Astrocyte (in vitro differentiated cells and primary cell): ENCODE results near the gene SAG. TPM values are rescaled to one million over a fixed set of nuclear protein-coding genes. Genes with fewer than 3 reads are reported as not detected.
A peak's percentile ranks its signal among the peaks of the same experiment; 100 is the strongest.

ENCODE experiments used
- DNase-seq: peaks from one replicate; pipeline ENCODE4 v3.0.0-alpha.2; 2010; ENCODE audit warnings: low read depth
- FAIRE-seq: peaks from 2 replicates; lab custom pipeline; 2011; peaks lifted over from hg19 to GRCh38; lab: Jason Lieb, UNC
- H2AFZ ChIP-seq: 2 replicates; pipeline ENCODE4 v1.6.0; 2012; ENCODE audit warnings: low read depth, low read length, inconsistent platforms
- H3K27ac ChIP-seq: 2 replicates; pipeline ENCODE4 v1.5.1; 2011; ENCODE audit warnings: low read depth, low read length, inconsistent platforms
- H3K27me3 ChIP-seq: 2 replicates; pipeline ENCODE4 v1.6.0; 2011; ENCODE audit warnings: low read length, inconsistent platforms; ENCODE audit not compliant: insufficient read depth
- H3K36me3 ChIP-seq: 2 replicates; pipeline ENCODE4 v1.5.1; 2011; ENCODE audit warnings: low read length, inconsistent platforms; ENCODE audit not compliant: insufficient read depth
- H3K4me1 ChIP-seq: 2 replicates; pipeline ENCODE4 v1.5.1; 2011; ENCODE audit warnings: low read length, inconsistent platforms; ENCODE audit not compliant: insufficient read depth
- H3K4me2 ChIP-seq: 2 replicates; pipeline ENCODE4 v1.6.0; 2012; ENCODE audit warnings: low read length, inconsistent platforms
- H3K4me3 ChIP-seq: 2 replicates; pipeline ENCODE4 v1.5.1; 2011; ENCODE audit warnings: low read depth, mild to moderate bottlenecking, low read length, inconsistent platforms; ENCODE audit not compliant: insufficient read depth
- H3K79me2 ChIP-seq: 2 replicates; pipeline ENCODE4 v1.6.0; 2012; ENCODE audit warnings: mild to moderate bottlenecking, low read length, inconsistent platforms; ENCODE audit not compliant: insufficient read depth
- H3K9ac ChIP-seq: 2 replicates; pipeline ENCODE4 v1.6.0; 2012; ENCODE audit warnings: mild to moderate bottlenecking, low read length, inconsistent platforms
- H3K9me3 ChIP-seq: 2 replicates; pipeline ENCODE4 v1.5.1; 2012; ENCODE audit warnings: low read depth, mild to moderate bottlenecking, low read length, inconsistent platforms; ENCODE audit not compliant: insufficient read depth
- H4K20me1 ChIP-seq: 2 replicates; pipeline ENCODE4 v1.6.0; 2012; ENCODE audit warnings: low read length, inconsistent platforms; ENCODE audit not compliant: insufficient read depth
- H3K27ac Mint-ChIP-seq: one replicate; pipeline ENCODE4 v1.8.0; 2021; ENCODE audit warnings: mild to moderate bottlenecking, mixed read lengths; ENCODE audit not compliant: unreplicated experiment
- H3K27me3 Mint-ChIP-seq: one replicate; pipeline ENCODE4 v1.8.0; 2021; ENCODE audit warnings: low read depth, mixed read lengths; ENCODE audit not compliant: unreplicated experiment
- H3K36me3 Mint-ChIP-seq: one replicate; pipeline ENCODE4 v1.8.0; 2021; ENCODE audit warnings: low read depth, mixed read lengths; ENCODE audit not compliant: unreplicated experiment
- H3K4me1 Mint-ChIP-seq: one replicate; pipeline ENCODE4 v1.8.0; 2021; ENCODE audit warnings: low read depth, mixed read lengths; ENCODE audit not compliant: unreplicated experiment
- H3K4me3 Mint-ChIP-seq: one replicate; pipeline ENCODE4 v1.8.0; 2021; ENCODE audit warnings: mild to moderate bottlenecking, moderate library complexity, mixed read lengths; ENCODE audit not compliant: unreplicated experiment
- H3K9me3 Mint-ChIP-seq: one replicate; pipeline ENCODE4 v1.8.0; 2021; ENCODE audit warnings: mild to moderate bottlenecking, mixed read lengths; ENCODE audit not compliant: unreplicated experiment
- CTCF ChIP-seq: IDR thresholded peaks from 2 replicates; pipeline ENCODE4 v1.5.1; 2011; ENCODE audit warnings: low read depth, mild to moderate bottlenecking, inconsistent platforms, low read length, moderate library complexity; ENCODE audit not compliant: insufficient read depth
- EZH2 ChIP-seq: IDR thresholded peaks from 2 replicates; pipeline ENCODE4 v1.6.1; 2012; ENCODE audit warnings: mild to moderate bottlenecking, low read length, inconsistent platforms; ENCODE audit not compliant: insufficient read depth
- total RNA-seq: library from RNA; stranded (reverse); gene quantifications from 2 replicates; pipeline ENCODE4 v1.2.1, GENCODE V29; 2021

The SAG gene
- total RNA-seq, 1 donor from 2014 or later, result not detected

DNA sequence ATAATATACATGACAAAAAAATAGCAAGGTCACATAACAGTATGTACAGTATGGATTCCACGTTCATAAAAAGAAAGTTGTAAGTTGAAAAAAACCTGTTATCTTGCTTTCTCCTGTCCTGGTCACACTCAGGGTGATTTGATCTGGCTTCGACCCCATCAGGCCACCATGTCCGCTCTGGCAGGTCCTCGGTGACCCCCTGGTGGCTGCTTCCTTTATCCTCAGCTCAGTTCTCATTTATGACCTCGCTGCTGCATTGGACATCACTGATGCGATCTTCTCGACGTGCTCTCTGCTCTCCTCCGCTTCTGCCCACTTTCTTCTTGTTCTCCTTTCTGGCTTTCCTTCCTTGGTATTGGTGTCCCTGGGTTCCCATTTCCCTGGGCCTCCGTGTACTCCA, 76.4 kb downstream of the SAG start:
- peaks cover 68% of the 10 kb centered on the region for H4K20me1 ChIP-seq
- no peaks in the 10 kb centered on the region for H3K36me3 ChIP-seq
- no peak overlapping the region for H3K4me3 ChIP-seq
- peaks cover 25% of the 10 kb centered on the region for H3K4me1 Mint-ChIP-seq
- H3K27me3 Mint-ChIP-seq, result no peaks in the 10 kb centered on the region
- DNase-seq, result no peak
- no peaks in the 10 kb centered on the region for H3K9me3 ChIP-seq
- TF ChIP-seq EZH2, result no peak
- TF ChIP-seq CTCF, result no peak
- FAIRE-seq, result no peak
- H3K9me3 Mint-ChIP-seq, result no peaks in the 10 kb centered on the region
- H2AFZ ChIP-seq, result no peak overlapping the region
- peaks cover 29% of the 10 kb centered on the region for H3K79me2 ChIP-seq
- peaks cover 3% of the 10 kb centered on the region for H3K36me3 Mint-ChIP-seq
- H3K4me3 Mint-ChIP-seq, result no peak overlapping the region
- no peak overlapping the region for H3K27ac ChIP-seq
- no peak overlapping the region for H3K27ac Mint-ChIP-seq
- no peak overlapping the region for H3K4me2 ChIP-seq
- no peaks in the 10 kb centered on the region for H3K27me3 ChIP-seq
- H3K9ac ChIP-seq, result no peak overlapping the region
- peaks cover 23% of the 10 kb centered on the region for H3K4me1 ChIP-seq

DNA sequence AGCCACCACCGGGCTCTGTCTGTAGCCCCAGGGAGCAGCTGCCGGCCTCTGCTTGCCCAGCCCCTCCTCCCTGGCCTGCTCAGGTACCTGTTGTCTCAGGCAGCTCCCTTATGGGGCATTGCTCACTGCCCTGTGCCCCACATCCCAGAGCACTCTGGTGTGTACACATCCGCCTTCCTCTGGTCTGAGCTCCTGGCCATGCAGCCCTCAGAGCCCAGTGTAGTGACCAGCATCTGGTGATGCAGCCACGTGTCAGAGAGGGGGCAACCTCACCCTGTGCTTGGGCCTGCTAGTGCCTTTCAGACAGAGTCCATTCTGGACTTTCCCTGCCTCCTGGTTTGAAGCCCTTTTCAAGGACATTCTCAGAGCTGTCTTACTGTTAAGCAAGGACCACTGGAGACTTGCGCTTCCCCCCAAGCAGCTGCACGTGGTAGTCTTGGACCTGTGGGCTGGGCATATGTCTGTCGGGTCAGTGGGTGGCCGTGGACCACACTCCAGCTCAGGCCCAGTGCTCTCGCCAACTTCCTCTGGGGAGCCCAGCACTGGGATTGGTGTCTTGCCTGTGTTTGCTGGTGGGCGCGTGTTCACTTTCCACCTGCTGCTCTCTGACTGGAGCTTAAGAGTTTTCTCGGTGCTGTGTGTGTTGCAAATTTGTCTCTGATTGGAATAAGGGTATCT, 77.3 kb downstream of the SAG start:
- no peak overlapping the region for H3K4me3 Mint-ChIP-seq
- H3K9ac ChIP-seq, result no peak overlapping the region
- TF ChIP-seq EZH2 (no peak), CTCF (no peak)
- FAIRE-seq, result no peak
- no peaks in the 10 kb centered on the region for H3K27me3 Mint-ChIP-seq
- H3K4me2 ChIP-seq, result no peak overlapping the region
- peaks cover 23% of the 10 kb centered on the region for H3K4me1 ChIP-seq
- H3K4me1 Mint-ChIP-seq, result peaks cover 21% of the 10 kb centered on the region
- H3K79me2 ChIP-seq, result peaks cover 29% of the 10 kb centered on the region
- no peak overlapping the region for H3K27ac Mint-ChIP-seq
- H3K9me3 ChIP-seq, result no peaks in the 10 kb centered on the region
- H4K20me1 ChIP-seq, result peaks cover 61% of the 10 kb centered on the region
- H2AFZ ChIP-seq, result no peak overlapping the region
- peaks cover 3% of the 10 kb centered on the region for H3K36me3 Mint-ChIP-seq
- no peak overlapping the region for H3K27ac ChIP-seq
- DNase-seq, result no peak
- H3K27me3 ChIP-seq, result no peaks in the 10 kb centered on the region
- no peak overlapping the region for H3K4me3 ChIP-seq
- H3K9me3 Mint-ChIP-seq, result no peaks in the 10 kb centered on the region
- no peaks in the 10 kb centered on the region for H3K36me3 ChIP-seq

- FAIRE-seq, result no peak
- TF ChIP-seq CTCF (no peak), EZH2 (no peak)
- H4K20me1 ChIP-seq, result peaks cover 55% of the 10 kb centered on the region
- no peak overlapping the region for H3K27ac Mint-ChIP-seq
- DNase-seq, result peak; percentile 18
- H3K4me3 Mint-ChIP-seq, result no peak overlapping the region
- no peak overlapping the region for H3K9ac ChIP-seq
- peaks cover 23% of the 10 kb centered on the region for H3K4me1 ChIP-seq
- no peaks in the 10 kb centered on the region for H3K9me3 ChIP-seq
- no peaks in the 10 kb centered on the region for H3K27me3 Mint-ChIP-seq
- peaks cover 26% of the 10 kb centered on the region for H3K79me2 ChIP-seq
- H3K9me3 Mint-ChIP-seq, result no peaks in the 10 kb centered on the region
- H3K36me3 Mint-ChIP-seq, result peaks cover 3% of the 10 kb centered on the region
- H3K27me3 ChIP-seq, result no peaks in the 10 kb centered on the region
- H3K4me2 ChIP-seq, result no peak overlapping the region
- no peaks in the 10 kb centered on the region for H3K36me3 ChIP-seq
- peaks cover 20% of the 10 kb centered on the region for H3K4me1 Mint-ChIP-seq
- no peak overlapping the region for H2AFZ ChIP-seq
- no peak overlapping the region for H3K4me3 ChIP-seq
- no peak overlapping the region for H3K27ac ChIP-seq
These were observed 78.0 kb downstream of the SAG start for GRCh38 chr2:233385489-233386044.
